Measurements from ENCODE around the gene HRH3.

Gene HRH3

DNA sequence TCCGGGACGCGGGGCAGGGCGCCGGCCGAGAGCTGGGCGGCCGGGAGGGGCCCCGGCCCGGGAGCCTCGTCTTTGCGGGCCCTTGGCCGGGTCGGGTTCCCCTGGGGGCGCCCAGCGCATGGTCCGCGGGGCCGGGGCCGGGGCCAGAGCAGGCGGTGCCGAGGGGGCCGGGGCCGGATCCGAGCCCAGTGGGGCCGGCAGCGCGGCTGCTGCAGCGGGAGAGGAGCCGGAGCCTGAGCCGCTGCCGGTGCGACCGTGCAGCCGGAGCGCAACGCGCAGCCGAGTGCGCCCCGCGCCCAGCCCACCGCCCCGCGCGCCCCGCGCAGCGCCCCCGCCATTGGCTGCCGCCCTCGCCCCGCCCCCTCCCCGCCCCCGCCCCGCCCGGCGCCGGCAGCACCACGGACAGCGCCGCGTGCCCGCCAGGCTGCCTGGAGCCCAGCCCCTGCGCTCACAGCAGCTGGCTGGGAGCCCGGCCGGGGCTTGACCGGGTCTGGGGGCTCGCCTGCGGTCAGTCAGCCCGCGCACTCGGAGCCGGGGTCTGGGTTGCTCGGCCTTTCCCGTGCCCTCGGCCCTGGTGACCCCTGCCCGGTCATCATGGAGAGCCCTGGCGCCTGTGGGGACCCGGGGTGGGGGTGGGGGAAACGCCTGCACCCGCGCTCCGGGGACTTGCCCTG is at the start of gene HRH3:
Gene HRH3, minus strand, starts transcription at position 287 of the 674 bp plus-strand sequence. CDS start 308 bp downstream, outside the sequence.
- no peak for DNase-seq

DNA sequence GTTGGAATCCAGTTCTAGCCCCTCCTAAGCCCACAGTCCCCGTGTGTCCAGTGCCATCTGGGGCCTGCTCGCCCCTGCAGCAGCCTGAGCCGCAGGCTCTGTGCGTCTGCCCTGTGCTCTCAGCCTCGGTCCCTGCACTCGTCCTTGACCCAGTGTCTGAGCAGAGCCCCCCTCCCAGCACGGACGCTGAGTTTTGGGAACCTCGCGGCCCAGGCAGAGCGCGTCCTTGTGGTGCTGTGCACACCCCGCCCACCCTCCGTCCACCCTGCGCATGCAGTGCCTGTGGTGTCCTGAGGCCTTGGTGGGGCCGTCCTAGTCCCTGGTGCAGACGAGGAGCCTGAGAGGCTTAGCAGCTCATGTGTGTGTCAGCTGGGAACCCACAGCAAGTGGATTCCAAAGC is 49.8 kb upstream of the HRH3 start:
- no peak for DNase-seq

DNA sequence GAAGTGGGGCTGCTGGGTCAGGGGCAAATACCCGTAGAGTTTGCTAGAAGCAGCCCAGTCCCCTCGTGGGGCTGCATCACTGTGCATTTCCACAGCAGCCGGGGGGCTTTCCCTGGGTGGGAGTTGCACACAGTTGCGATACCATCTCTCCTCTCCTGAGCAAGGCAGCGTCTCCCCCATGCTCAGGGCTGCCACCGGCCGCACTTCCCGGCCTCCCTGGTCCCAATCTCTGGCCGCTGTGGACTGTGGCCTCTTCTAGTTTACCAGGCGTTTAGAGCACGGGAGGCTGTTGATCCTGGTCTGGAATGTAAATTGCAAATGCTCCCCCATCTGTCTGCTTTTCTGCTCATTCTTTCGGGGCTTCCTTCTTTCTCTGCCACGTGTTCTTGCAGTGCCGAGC is 49.3 kb upstream of the HRH3 start:
- no peak for DNase-seq

DNA sequence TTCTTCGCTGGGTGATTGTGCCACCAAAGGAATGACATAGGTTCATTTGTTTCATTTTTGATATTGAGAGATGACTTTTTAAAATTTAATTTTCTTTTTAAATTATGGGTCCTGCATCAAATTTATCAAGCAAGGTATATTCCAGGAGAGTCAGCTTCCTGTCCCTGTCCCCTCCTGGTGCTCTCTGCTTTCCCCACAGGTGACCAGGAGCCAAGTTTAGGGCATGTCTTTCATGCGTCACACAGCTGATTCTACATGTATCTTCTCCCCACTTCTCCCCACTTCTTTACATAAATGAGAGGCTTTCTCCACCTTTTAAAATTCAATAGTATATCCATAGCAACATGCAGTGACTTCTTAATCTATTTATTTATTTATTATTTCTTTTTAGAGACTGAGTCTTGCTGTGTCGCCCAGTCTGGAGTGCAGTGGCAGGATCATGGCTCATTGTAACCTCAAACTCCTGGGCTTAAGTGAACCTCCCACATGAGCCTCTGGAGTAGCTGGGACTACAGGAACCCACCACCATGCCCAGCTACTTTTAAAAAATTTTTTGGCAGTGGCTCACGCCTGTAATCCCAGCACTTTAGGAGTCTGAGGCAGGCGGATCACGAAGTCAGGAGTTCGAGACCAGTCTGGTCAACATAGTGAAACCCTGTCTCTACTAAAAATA is 48.3 kb upstream of the HRH3 start:
- DNase-seq, result no peak

DNA sequence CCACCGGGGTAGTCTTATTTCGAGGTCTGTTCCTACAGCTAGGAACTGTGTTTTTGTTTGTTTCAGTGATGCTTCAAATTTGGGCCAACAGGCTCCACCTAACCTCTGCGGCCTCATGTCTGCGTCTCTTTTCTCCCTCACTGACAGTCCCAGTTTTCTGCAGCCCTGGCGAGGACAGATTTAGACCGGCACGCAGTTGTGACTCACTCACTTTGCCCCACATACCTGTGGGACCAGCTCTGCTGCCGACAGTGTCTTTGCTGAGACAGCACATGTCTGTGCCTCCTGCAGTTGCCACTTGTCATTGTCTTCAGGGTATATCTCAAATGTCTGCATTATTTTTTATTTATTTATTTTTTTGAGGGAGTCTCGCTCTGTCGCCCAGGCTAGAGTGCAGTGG is 47.5 kb upstream of the HRH3 start:
- DNase-seq, result no peak

DNA sequence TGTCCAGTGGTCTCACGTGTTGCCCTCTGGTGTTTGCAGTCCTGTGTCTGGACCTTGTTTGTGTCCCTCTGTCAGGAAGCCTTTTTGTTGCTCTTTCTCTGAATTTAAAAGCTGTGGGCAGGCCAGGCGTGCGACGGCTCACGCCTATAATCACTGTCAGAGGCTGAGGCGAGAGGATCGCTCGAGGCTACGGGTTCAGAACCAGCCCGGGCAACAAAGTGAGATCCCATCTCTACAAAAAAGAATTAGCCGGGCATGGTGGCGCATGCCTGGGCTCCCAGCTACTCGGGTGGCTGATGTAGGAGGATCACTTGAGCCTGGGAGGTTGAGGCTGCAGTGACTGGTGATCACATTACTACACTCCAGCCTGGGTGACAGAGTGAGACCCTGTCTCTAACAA is 46.8 kb upstream of the HRH3 start:
- DNase-seq, result no peak

DNA sequence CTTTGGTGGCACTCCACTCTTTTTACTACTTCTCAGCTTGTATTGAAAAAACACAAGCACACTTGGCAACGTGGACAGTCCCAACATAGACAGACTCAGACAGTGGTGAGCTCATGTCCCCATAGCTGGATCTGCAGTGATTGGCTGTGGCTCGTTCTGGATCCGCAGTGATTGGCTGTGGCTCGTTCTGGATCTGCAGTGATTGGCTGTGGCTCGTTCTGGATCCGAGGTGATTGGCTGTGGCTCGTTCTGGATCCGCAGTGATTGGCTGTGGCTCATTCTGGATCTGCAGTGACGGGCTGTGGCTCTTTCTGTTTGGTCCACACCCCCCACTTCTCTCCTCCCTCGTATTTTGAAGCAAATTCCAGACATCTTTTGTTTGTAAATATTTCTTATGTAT is 46.3 kb upstream of the HRH3 start:
- no peak for DNase-seq

DNA sequence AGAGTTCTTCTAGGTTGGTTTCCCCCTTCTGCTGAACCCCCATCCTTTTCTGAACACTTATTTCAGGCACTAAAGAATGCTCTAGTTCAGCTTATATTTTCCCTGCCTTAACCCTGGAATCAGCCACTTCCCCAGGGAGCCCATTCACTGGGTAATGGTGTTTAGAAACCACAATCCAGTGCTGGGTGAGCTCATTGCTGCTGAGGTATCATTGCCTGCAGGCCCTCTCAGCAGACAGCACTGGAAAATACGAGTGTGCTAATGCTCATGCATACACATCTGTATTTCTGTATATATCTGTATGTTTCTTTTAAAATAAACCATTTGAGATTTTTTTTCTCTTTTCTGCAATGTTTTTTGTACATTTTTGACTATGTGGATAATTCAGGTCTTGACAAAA is 45.3 kb upstream of the HRH3 start:
- DNase-seq, result no peak

DNA sequence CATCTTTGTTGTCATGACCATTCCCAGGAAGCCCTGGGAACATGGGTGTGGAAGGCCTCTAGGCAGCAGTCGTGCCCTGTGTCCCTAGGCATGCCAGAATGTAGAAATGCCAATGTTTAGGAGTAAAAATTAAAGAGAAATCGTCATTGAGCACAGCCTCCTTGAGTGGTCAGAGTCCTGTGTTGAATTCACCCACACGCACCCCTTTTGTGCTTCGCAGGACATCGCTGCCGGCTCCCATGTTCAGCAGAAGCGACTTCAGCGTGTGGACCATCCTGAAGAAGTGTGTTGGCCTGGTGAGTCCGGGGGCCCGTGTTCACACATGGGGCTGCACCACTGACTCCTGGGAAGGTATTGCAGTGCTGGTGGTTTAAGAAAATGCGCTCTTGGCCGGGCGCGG is 43.3 kb upstream of the HRH3 start:
- DNase-seq, result no peak

DNA sequence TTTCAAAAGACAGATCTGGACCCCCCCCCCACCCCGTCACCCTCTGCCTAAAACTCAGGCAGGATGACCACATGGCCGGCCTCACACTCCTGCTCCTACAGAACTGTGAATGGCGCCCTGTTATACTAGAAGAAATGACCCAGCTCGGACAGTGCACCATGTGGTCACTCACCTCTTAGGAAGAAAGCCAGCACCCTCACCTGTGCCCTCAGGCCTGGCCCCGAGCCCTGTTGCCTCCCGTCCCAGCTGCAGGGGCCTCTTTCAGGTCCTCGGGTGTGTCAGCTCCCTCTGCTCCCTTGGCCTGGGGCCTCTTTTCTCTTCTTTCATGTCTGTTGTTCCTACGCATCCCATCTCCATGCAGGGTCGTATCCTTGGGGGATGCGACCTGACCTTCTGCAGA is 42.0 kb upstream of the HRH3 start:
- no peak for DNase-seq

DNA sequence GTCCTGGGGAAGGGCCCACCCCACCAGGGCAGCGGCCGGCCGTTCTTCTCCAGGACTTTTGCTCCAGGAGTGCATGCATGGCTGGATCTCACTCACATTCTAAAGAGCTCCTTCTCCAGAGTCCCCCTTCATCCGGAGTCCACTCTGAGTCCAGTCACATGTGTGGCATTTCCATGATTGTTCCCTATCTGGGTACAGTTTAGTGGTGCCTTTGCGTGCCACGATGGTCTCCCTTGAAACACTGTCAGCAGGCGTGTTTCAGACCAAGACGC is 39.2 kb upstream of the HRH3 start:
- DNase-seq, result no peak

DNA sequence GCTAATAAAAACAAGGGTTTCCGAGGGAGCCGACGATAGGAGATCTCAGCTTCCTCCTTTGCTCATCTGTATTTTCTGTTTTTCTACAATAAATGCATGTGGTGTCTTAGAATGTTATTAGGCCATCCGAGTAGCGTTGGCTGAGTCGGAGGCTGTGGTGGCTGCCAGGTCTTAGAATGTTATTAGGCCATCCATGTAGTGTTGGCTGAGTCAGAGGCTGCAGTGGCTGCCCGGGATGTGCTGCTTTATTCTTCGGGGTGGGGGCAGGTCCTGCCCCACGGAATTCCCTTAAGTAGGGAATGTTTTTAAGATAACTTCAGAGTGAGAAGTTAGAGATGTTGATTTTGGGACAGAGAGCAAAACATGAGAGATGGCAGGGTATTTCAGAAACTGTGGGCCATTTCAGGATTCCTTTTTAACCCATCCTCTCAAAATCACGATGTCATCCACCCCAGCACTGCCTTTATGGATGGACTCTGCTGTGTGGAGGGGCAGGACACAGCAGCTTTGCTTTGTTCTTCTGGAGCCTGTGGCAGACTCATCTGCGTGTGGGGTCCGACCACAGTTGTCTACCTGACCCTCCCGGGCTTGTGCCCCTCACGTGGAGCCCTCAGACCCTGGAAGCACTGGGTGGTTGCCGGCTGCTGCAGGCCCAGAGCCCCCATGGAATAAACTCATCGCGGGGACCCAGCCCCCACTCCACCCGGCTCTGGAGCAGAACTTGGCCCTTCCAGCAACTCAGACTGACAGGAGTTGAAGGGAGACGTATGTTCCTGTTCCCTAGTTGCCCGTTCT is 38.6 kb upstream of the HRH3 start:
- DNase-seq, result no peak

DNA sequence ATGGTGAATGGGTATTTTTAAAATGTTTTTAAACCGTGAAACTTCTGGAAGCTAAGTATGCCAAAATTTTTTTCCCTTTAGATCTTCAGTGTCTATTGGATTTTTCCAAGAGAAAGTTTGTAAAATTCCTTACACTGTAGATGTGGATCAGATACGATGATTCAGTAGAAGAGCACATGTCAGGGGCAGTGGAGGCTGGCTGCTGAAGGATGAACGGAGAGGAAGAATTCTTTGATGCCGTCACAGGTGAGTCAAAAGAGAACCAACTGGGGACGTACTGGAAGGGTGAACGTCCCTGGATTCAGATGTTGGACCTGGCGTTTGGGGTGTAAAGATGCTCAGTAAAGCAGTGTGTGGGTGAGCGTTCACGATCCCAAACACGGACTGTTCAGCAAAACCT is 35.9 kb upstream of the HRH3 start:
- no peak for DNase-seq

DNA sequence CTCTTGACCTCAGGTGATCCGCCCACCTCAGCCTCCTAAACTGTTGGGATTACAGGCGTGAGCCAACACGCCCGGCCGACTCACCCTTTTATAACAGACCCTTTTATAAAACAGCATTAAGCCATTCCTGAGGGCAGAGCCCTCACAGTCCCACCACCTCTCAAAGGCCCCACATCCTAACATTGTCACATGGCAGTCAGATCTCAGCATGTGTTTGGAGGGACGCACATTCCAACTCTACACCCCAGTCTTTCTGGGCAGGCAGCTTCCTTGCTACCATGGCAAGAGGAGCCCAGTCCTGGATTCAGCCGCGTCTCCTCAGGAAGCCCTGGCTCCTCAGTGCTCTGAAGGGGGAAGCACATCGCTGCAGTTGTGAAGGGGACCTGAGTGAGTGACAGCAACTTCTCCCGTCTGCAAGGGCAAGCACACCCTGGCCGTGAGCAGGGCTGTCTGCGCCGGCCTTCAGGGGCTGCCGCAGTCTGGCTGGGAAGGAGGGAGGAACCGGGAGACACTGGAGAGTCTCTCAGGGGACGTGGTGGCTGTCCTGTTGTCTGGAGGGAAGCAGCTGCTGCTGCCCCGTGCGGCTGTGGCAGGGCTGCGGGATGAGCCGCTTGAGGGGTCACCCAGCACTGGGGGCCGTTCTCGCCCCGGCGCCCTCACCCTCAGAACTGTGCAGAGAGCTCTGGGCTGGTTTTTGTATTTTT is 34.1 kb upstream of the HRH3 start:
- DNase-seq, result no peak

DNA sequence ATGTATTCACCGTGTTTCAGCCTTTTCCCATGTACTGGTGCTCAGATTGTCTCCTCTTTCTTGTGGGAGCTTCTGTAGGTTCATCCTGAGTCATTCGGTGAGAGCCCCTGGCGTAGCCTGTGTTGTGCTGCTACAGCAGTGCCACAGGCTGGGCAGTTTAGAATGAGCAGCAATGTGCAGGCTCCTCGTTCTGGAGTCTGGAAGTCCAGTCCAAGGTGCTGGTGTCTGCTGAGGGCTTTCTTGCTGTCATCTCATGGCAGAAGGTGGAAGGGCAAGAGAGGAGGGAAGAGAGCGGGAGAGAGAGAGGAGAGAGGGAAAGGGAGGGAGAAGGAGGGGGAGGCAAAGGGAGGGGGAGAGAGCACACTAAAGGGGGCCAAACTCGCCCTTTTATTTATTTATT is 33.3 kb upstream of the HRH3 start:
- no peak for DNase-seq

DNA sequence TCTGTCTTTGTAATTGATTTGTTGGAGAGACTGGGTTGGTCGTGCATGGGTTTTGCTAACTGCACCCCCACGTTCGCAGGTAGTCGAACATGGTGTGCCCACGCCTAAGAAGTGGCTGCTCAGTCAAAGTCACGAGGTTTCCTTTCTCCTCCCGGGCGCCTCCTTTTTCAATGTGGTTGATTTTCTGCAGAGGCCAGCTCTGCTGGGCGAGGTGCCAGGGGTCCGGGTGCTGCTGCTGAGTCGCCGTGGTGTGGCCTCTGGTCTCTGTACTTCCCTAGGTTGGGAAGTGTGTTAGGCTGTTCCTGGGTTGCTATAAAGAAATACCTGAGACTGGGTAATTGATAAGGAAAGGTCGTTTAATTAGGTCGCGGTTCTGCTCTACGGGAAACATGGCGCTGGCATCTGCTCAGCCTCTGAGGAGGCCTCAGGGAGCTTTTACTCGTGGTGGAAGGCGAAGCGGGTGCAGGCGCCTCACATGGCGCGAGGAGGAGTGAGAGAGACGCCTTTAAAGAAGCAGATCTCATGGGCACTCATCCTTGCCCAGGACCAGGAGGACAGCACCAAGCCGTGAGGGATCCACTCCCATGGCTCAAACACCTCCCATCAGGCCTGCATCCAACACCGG is 32.4 kb upstream of the HRH3 start:
- DNase-seq, result no peak

DNA sequence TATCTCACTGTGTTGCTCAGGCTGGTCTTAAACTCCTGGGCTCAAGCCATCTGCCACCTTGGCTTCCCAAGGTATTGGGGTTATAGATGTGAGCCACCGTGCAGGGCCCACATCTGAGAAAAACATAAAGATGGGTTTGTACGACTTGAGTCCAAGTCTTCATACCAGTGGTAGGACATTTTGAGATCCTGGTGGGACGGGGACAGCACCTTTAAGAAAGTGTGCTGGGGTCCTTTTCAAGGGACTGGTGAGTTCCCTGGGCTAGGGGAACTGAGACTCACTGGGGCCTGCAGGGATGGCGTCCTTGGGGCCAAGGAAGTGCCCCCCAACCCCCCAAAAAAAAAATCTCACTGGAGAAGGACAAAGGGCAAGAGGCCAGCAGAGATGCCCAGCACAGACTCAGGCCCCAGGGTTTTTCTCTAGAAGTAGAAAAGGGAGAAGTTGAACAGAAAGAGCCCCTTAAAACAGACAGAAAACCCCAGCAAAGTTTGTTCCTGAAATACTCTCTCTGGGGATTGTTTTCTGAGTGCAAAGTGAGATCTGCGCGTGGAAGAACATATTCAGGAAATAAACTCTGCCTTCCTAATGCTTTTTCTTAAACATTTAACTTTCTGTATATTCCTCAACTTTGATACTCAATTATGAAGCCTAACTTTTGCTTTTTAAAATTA is 28.9 kb upstream of the HRH3 start:
- DNase-seq, result no peak

DNA sequence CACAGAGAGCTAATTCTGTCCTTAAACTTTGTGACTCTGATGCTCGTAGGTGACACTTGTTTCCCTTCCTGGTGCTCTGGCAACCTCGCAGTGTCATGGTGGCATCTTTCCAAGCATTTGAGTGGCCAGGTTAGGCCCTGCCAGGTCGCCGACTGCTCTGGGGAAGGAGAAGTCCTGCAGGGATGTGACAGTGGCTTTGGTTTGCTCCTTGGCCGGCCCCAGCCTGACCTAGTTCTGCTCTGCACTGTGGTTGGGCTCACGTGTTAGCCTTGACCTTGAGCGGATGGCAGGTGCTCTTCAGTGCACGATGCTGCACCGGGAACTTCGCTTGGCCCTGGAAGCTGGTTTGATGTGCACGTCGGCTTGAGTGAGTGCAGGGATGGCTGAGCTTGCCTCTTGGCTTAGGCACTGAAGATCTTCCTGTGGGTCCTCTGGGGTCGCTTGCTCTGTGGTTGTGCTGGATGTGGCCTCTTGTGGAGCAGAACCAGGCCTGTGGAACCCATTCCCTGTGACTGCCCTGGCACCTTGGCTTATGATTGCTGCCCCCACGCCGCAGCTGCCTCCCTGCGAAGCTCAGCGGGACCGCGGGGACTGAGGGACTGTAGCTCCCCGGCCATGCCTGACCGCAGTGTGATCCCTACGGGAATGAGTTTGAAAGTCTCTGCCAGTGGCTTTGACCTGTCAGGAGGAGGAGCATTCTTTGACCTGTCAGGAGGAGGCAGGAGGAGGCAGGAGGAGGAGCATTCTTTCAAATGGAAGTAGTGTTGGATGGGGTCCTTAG is 27.0 kb upstream of the HRH3 start:
- DNase-seq, result no peak

DNA sequence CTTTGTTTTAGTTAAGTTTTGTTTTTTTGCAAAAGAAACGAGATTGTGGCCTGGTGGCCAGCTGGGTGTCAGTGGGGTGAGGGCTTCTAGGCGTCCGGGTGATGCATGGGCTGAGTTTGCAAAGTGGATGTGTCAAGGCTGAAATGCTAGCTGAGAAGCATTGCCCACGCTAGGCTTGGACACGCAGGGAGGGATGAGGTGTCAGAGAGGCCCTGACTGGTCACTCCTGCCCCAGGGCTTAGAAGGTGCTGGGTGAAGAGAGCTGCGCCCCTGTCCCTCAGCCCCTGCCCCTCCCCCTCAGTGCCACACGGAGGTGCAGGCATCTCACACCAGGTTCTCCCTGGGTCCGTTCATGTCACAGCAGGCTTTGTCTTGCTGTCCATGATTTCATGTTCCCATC is 26.4 kb upstream of the HRH3 start:
- DNase-seq, result no peak

DNA sequence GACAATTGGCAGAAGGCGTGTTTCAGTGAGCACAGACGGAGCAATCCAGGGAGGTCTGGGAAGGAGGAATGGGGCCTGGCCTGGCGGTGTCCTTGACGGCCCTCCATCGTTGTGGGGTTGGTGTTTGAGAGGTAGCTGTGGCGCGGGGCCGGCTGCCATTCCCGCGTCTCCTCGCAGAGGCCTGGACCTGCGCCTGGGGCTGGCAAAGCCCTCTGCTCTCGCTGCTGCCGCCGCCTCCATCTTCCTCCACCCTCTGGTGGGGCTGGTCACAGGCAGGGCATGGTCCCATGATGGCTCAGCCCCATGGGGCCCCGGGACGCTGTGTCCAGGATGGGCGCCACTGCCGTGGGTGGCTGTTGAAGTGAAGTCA is 25.8 kb upstream of the HRH3 start:
- DNase-seq, result no peak

DNA sequence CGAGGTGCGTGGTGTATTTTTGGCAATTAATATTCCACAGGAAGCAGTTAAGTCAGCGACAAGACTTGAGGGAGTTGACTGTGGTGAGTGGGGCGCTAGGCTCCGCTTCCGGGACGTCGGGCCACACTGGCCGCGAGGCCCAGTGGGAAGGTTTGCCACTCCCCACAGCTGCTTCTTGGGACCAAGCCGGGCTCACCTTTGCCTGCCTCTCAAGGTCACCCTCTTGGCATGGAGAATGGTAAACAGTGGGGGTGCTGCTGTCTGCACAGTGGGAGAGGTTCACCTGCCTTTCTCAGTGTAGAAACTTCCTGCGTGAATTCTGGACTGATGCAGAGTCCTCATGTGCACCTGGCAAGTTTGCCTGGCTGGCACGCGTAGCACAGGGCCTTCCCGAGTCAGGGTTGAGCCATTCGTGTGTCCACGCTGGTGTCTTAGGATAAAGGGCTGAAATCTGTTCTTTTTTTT is 24.6 kb upstream of the HRH3 start:
- no peak for DNase-seq
